ENCODE data around the gene ALG1. TPM values are rescaled to one million over a fixed set of nuclear protein-coding genes. Genes with fewer than 3 reads are reported as not detected.
A peak's percentile ranks its signal among the peaks of the same experiment; 100 is the strongest.

Gene ALG1
- total and polyA plus RNA-seq, 2 experiments from 2014 or later, result 20.2 to 36.4 TPM

- no peak for TF ChIP-seq ZNF462 (CRISPR knock-in tag; IDR thresholded peaks at IDR 0.05)
- TF ChIP-seq CREB1 (CRISPR knock-in tag; IDR thresholded peaks at IDR 0.05; ENCODE audit: low read depth), result 0 out of 2 replicates have a peak, but pooled peaks have one; percentile 3
- TF ChIP-seq STAT1 (IDR thresholded peaks at IDR 0.05; ENCODE audit: unreplicated experiment), result no peak
These were observed 15.3 kb upstream of the ALG1 start (continued) for GRCh38 chr16:5056352-5056751.

- DNase-seq (ENCODE audit: low spot score) (peak; percentile 96), ATAC-seq (peak; percentile 84)
- H3K79me2 ChIP-seq (replicated peaks; ENCODE audit: insufficient read depth), result no peaks in the 10 kb centered on the region
- Mint-ChIP-seq H3K9me3 (no peaks in the 10 kb centered on the region), H3K4me1 (peaks cover 33% of the 10 kb centered on the region), H3K4me3 (peak overlapping the region; percentile 47; the same call in 2 of the 3 replicates), H3K36me3 (ENCODE audit: low read depth) (no peaks in the 10 kb centered on the region), H3K27ac (peak overlapping the region; percentile 90), H3K27me3 (ENCODE audit: insufficient read depth, low read depth, poor library complexity) (peaks cover 11% of the 10 kb centered on the region)
- no peaks in the 10 kb centered on the region for H3K36me3 ChIP-seq (ENCODE audit: insufficient read depth)
- H3F3A ChIP-seq (replicated peaks; ENCODE audit: low read depth), result peaks cover 13% of the 10 kb centered on the region
- H2AFZ ChIP-seq, result peak overlapping the region; percentile 70
- no peaks in the 10 kb centered on the region for H3K9me2 ChIP-seq (ENCODE audit: insufficient read depth)
- peak overlapping the region; percentile 39; the same call in 1 of the 2 replicates for H3K4me2 ChIP-seq
- no peaks in the 10 kb centered on the region for H4K20me1 ChIP-seq (replicated peaks; ENCODE audit: insufficient read depth)
- H3K27me3 ChIP-seq (ENCODE audit: insufficient read depth), result no peaks in the 10 kb centered on the region
- no peak for TF ChIP-seq ETS1 (IDR thresholded peaks at IDR 0.05)
- no peak for TF ChIP-seq EZH2phosphoT487 (IDR thresholded peaks at IDR 0.05; ENCODE audit: unreplicated experiment)
- peak; percentile 55 to 59 for TF ChIP-seq CTCF (conservative IDR thresholded peaks at IDR 0.05; ENCODE audit: low read depth in 2 of 2)
- TF ChIP-seq NANOG (IDR thresholded peaks at IDR 0.05; ENCODE audit: borderline replicate concordance), result no peak
- TF ChIP-seq CREB1 (CRISPR knock-in tag; IDR thresholded peaks at IDR 0.05; ENCODE audit: low read depth), result peak; percentile 70
- H3K4me3 ChIP-seq, result no peak overlapping the region
- H3K27ac ChIP-seq (ENCODE audit: low read depth), result peak overlapping the region; percentile 86
- H3K4me1 ChIP-seq (ENCODE audit: insufficient read depth), result peaks cover 20% of the 10 kb centered on the region
These were observed 13.2 kb upstream of the ALG1 start for GRCh38 chr16:5058476-5058875.

Data from GM23338 (cell line).